OCI-LY3 (cell line): ENCODE data around the gene RPA1.
A peak's percentile ranks its signal among the peaks of the same experiment; 100 is the strongest.

Experiments
- H2AFZ ChIP-seq: fragments of 200-600, 300-600 bp; shearing (Covaris generic); 2 replicates; pipeline ENCODE4 v1.6.0; 2014; ENCODE audit warnings: antibody characterized with exemption, low read depth, low read length
- H3K27ac ChIP-seq: fragments of 200-600, 300-600 bp; sonication (generic); 2 replicates; pipeline ENCODE4 v1.5.1; 2014; ENCODE audit warnings: mild to moderate bottlenecking, low read length, moderate library complexity, mixed read lengths
- H3K27me3 ChIP-seq: fragments of 200-600, 300-600 bp; sonication (generic); 2 replicates; pipeline ENCODE4 v1.6.1; 2014; ENCODE audit warnings: low read depth, low read length, mixed read lengths
- H3K36me3 ChIP-seq: fragments of 200-600, 300-600 bp; sonication (generic); replicated peaks from 2 replicates; pipeline ENCODE3; 2014; ENCODE audit warnings: low read depth, low read length, mixed read lengths
- H3K4me1 ChIP-seq: fragments of 300-600, 200-600 bp; sonication (generic); 2 replicates; pipeline ENCODE4 v1.6.1; 2014; ENCODE audit warnings: low read length, mixed read lengths
- H3K4me2 ChIP-seq: fragments of 200-600, 300-600 bp; sonication (generic); 2 replicates; pipeline ENCODE4 v1.6.1; 2014; ENCODE audit warnings: low read length, mixed read lengths
- H3K4me3 ChIP-seq: fragments of 300-600, 200-600 bp; sonication (generic); 2 replicates; pipeline ENCODE4 v1.5.1; 2014; ENCODE audit warnings: antibody characterized with exemption, mild to moderate bottlenecking, low read length, moderate library complexity
- H3K79me2 ChIP-seq: fragments of 300-600, 200-600 bp; shearing (Covaris generic); 2 replicates; pipeline ENCODE4 v1.6.1; 2014; ENCODE audit warnings: mild to moderate bottlenecking, low read length, mixed read lengths
- H3K9ac ChIP-seq: fragments of 300-600, 200-600 bp; shearing (Covaris generic); 2 replicates; pipeline ENCODE4 v1.6.0; 2014; ENCODE audit warnings: mild to moderate bottlenecking, low read length, moderate library complexity
- H3K9me3 ChIP-seq: fragments of 200-600, 300-600 bp; shearing (Covaris generic); 2 replicates; pipeline ENCODE4 v1.6.1; 2014; ENCODE audit warnings: low read length, mixed read lengths; ENCODE audit not compliant: insufficient read depth
- H4K20me1 ChIP-seq: fragments of 200-600, 300-600 bp; sonication (generic); 2 replicates; pipeline ENCODE4 v1.6.1; 2016; ENCODE audit warnings: low read length, mixed read lengths; ENCODE audit not compliant: insufficient read depth
- CTCF ChIP-seq: fragments of 200-600, 300-600 bp; sonication (generic); IDR thresholded peaks from 2 replicates; pipeline ENCODE4 v1.5.1; 2014; ENCODE audit warnings: antibody characterized with exemption, low read length, low read depth
- EZH2phosphoT487 ChIP-seq: fragments of 200-600 bp; shearing (Covaris generic); IDR thresholded peaks from 2 replicates; pipeline ENCODE4 v1.6.1; 2018; ENCODE audit warnings: antibody characterized with exemption, mixed run types, low read depth

Gene RPA1

GRCh38 chr17:1899403-1900000, 69.7 kb downstream of the RPA1 start:
- Histone ChIP-seq H3K79me2 (no peaks in the 10 kb centered on the region), H3K4me3 (no peak overlapping the region), H3K27me3 (no peaks in the 10 kb centered on the region), H3K9me3 (no peaks in the 10 kb centered on the region), H3K4me1 (peaks cover 51% of the 10 kb centered on the region), H3K27ac (no peak overlapping the region), H3K36me3 (peaks cover 31% of the 10 kb centered on the region), H2AFZ (no peak overlapping the region), H3K9ac (no peak overlapping the region), H4K20me1 (no peaks in the 10 kb centered on the region), H3K4me2 (no peak overlapping the region)
- no peak for TF ChIP-seq EZH2phosphoT487
- TF ChIP-seq CTCF = no peak

GRCh38 chr17:1904273-1905182, 74.7 kb downstream of the RPA1 start:
- Histone ChIP-seq H3K79me2 (no peaks in the 10 kb centered on the region), H3K4me3 (peak overlapping the region; percentile 64), H3K9ac (peak overlapping the region; percentile 29), H3K9me3 (no peaks in the 10 kb centered on the region), H3K27me3 (no peaks in the 10 kb centered on the region), H3K27ac (no peak overlapping the region), H3K4me2 (peak overlapping the region; percentile 87), H3K36me3 (peaks cover 3% of the 10 kb centered on the region), H3K4me1 (peaks cover 33% of the 10 kb centered on the region), H2AFZ (peak overlapping the region; percentile 83), H4K20me1 (no peaks in the 10 kb centered on the region)
- no peak for TF ChIP-seq EZH2phosphoT487
- no peak for TF ChIP-seq CTCF

- TF ChIP-seq EZH2phosphoT487 (no peak), CTCF (no peak)
- H3K27me3 ChIP-seq = no peaks in the 10 kb centered on the region
- H2AFZ ChIP-seq = peak overlapping the region; percentile 83
- H3K9ac ChIP-seq = peak overlapping the region; percentile 29
- peaks cover 32% of the 10 kb centered on the region for H3K4me1 ChIP-seq
- no peaks in the 10 kb centered on the region for H4K20me1 ChIP-seq
- H3K4me2 ChIP-seq = peak overlapping the region; percentile 87
- H3K4me3 ChIP-seq = peak overlapping the region; percentile 64
- no peaks in the 10 kb centered on the region for H3K79me2 ChIP-seq
- no peak overlapping the region for H3K27ac ChIP-seq
- H3K36me3 ChIP-seq = no peaks in the 10 kb centered on the region
- H3K9me3 ChIP-seq = no peaks in the 10 kb centered on the region
These were observed 75.5 kb downstream of the RPA1 start for GRCh38 chr17:1905190-1905913.

- TF ChIP-seq EZH2phosphoT487 (no peak), CTCF (no peak)
- H3K36me3 ChIP-seq = no peaks in the 10 kb centered on the region
- H3K4me1 ChIP-seq = peaks cover 32% of the 10 kb centered on the region
- no peaks in the 10 kb centered on the region for H3K79me2 ChIP-seq
- no peaks in the 10 kb centered on the region for H3K27me3 ChIP-seq
- no peaks in the 10 kb centered on the region for H4K20me1 ChIP-seq
- no peak overlapping the region for H3K4me3 ChIP-seq
- no peak overlapping the region for H3K4me2 ChIP-seq
- no peaks in the 10 kb centered on the region for H3K9me3 ChIP-seq
- no peak overlapping the region for H2AFZ ChIP-seq
- no peak overlapping the region for H3K27ac ChIP-seq
- H3K9ac ChIP-seq = no peak overlapping the region
These were observed 76.9 kb downstream of the RPA1 start for GRCh38 chr17:1906662-1907101.
